Right atrium auricular region (tissue), 2 donors: Measurements from ENCODE around the gene BBOX1. TPM values are rescaled to one million over a fixed set of nuclear protein-coding genes. Genes with fewer than 3 reads are reported as not detected.

Experiments
- DNase-seq: peaks from one replicate; pipeline ENCODE4 v3.0.0-alpha.2; 2019; ENCODE audit warnings: low spot score
- H3K27ac ChIP-seq, 2 donors: fragments of 200-600 bp; sonication (generic); 1 replicate in 1 of 2; 2 replicates in 1 of 2; pipeline ENCODE4 v1.5.1; 2016 to 2019
- H3K27me3 ChIP-seq, 2 donors: fragments of 200-600 bp; sonication (generic); one replicate each; pipeline versions ENCODE4 v1.5.1 to v1.6.0; 2017 to 2019
- H3K36me3 ChIP-seq: fragments of 200-600 bp; sonication (generic); one replicate; pipeline ENCODE4 v1.5.1; 2016
- H3K4me1 ChIP-seq, 2 donors: fragments of 200-600 bp; sonication (generic); one replicate each; pipeline versions ENCODE4 v1.5.1 to v1.6.0; 2017 to 2019
- H3K4me3 ChIP-seq, 2 donors: fragments of 200-600 bp; sonication (generic); 1 replicate in 1 of 2; 2 replicates in 1 of 2; pipeline ENCODE4 v1.5.1; 2017 to 2019; ENCODE audit warnings: mild to moderate bottlenecking in 1 of 2, moderate library complexity in 1 of 2
- H3K9me3 ChIP-seq, 2 donors: fragments of 200-600 bp; sonication (generic); one replicate each; pipeline ENCODE4 v1.5.1; 2019
- total RNA-seq, 2 donors: library from RNA; depleted of rRNA; stranded (reverse); fragments of >200 nt; gene quantifications; one replicate each; pipeline ENCODE4 v1.1.0, GENCODE V29; 2016
- TF ChIP-seq, protein P1 (sequence below), 2 donors: fragments of 200-600 bp; sonication (generic); IDR thresholded peaks; one replicate each; pipeline ENCODE4 v1.5.1; 2019; ENCODE audit warnings: antibody characterized with exemption in 2 of 2

Gene BBOX1
- total RNA-seq, 2 donors from 2014 or later: not detected

DNA sequence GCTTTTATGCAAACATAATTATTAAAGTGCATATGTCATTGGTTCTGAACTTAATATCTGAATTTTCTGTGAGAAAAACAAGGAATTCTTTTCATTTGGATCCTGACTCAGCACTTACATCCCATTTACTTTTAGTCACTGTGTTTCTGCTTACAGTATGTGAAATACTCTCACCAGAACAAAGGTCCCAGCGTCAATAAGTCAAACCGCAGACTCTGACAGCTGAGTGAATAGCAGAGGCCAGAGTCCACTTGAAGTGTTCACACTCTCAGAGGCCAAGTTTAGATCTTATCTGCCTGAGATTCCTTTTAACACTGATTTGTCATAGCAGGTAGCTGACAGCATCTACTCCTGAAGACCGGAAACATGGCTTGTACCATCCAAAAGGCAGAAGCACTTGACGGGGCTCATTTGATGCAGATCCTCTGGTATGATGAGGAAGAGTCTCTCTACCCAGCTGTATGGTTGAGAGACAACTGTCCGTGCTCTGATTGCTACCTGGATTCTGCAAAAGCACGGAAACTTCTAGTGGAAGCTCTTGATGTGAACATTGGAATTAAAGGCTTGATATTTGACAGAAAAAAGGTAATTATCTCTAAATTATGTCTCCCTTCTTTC, 14.6 kb downstream of the BBOX1 start:
- H3K9me3 ChIP-seq: peaks cover 0 to 5% of the 10 kb centered on the region in 2 donors
- DNase-seq: no peak
- H3K36me3 ChIP-seq: no peaks in the 10 kb centered on the region
- H3K27ac ChIP-seq: no peak overlapping the region
- no peaks in the 10 kb centered on the region for H3K27me3 ChIP-seq
- TF ChIP-seq, protein P1, sequence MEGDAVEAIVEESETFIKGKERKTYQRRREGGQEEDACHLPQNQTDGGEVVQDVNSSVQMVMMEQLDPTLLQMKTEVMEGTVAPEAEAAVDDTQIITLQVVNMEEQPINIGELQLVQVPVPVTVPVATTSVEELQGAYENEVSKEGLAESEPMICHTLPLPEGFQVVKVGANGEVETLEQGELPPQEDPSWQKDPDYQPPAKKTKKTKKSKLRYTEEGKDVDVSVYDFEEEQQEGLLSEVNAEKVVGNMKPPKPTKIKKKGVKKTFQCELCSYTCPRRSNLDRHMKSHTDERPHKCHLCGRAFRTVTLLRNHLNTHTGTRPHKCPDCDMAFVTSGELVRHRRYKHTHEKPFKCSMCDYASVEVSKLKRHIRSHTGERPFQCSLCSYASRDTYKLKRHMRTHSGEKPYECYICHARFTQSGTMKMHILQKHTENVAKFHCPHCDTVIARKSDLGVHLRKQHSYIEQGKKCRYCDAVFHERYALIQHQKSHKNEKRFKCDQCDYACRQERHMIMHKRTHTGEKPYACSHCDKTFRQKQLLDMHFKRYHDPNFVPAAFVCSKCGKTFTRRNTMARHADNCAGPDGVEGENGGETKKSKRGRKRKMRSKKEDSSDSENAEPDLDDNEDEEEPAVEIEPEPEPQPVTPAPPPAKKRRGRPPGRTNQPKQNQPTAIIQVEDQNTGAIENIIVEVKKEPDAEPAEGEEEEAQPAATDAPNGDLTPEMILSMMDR (IDR thresholded peaks at IDR 0.05): no peak
- no peaks in the 10 kb centered on the region for H3K4me1 ChIP-seq
- H3K4me3 ChIP-seq: no peak overlapping the region

DNA sequence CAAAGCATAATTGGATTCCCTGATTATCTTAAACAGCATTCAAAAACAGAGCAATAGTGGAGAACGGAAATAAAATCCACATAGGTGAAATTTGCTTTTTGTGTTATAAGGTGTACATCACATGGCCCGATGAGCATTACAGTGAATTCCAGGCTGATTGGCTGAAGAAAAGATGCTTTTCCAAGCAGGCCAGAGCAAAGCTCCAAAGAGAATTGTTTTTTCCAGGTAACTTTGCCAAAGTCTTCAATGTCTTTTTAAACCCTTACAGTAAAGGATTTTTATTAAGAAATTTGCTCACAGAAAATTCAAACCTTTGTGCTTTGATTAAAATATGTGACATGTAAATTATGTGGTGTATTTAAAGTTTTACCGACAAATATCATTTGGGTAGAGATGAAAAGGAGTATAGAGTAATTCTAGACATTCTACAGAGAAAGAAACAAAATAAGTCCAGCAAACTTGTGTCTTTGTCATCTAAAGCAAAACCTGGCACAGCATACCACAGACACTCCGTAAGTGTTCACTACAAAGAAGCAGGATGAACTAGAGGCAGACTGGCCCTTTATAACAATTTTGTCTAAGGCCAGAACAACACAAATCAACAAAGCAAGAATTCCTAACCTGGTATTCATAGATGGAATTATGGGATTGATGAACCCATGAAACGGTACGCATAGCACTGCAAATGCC, 16.6 kb downstream of the BBOX1 start:
- DNase-seq: no peak
- Histone ChIP-seq H3K4me3 (no peak overlapping the region), H3K27ac (no peak overlapping the region), H3K36me3 (no peaks in the 10 kb centered on the region), H3K4me1 (no peaks in the 10 kb centered on the region), H3K9me3 (no peaks in the 10 kb centered on the region), H3K27me3 (no peaks in the 10 kb centered on the region)
- TF ChIP-seq, protein P1 (IDR thresholded peaks at IDR 0.05): no peak

DNA sequence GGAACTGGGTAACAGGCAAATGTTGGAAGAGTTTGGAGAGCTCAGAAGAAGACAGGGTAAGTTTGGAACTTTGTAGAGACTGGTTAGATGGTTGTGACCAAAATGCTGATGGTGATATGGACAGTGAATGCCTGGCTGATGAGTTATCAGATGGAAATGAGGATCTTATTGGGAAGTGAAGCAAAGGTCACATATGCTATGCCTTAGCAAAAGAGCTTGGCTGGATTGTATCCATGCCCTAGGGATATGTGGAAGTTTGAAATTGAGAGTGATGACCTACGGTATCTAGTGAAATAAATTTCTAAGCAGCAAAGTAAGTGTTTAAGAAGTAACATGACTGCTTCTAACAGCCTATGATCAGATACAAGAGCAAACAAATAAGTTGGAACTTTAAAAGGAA, 17.8 kb downstream of the BBOX1 start:
- no peak overlapping the region for H3K27ac ChIP-seq
- no peak for DNase-seq
- no peaks in the 10 kb centered on the region for H3K9me3 ChIP-seq
- no peak overlapping the region for H3K4me3 ChIP-seq
- no peaks in the 10 kb centered on the region for H3K27me3 ChIP-seq
- no peaks in the 10 kb centered on the region for H3K4me1 ChIP-seq
- TF ChIP-seq, protein P1 (IDR thresholded peaks at IDR 0.05): no peak
- H3K36me3 ChIP-seq: no peaks in the 10 kb centered on the region

DNA sequence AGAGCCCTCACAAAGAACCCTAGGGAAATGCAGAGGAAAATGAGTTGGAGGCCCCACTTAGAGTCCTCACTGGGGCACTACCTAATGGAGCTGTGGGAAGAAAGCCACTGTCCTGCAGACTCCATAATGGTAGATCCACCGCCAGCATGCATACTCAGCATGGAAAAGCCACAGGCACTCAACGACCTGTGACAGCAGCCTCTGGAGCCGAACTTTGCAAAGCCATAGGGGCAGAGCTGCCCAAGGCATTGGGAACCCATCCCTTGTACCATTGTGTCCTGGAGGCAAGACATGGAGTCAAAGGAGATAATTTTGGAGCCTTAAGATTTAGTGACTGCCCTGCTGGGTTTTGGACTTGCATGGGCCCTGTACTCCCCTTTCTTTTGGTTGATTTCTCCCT, 18.8 kb downstream of the BBOX1 start:
- DNase-seq: no peak
- no peaks in the 10 kb centered on the region for H3K27me3 ChIP-seq
- H3K27ac ChIP-seq: no peak overlapping the region
- H3K4me3 ChIP-seq: no peak overlapping the region
- no peaks in the 10 kb centered on the region for H3K36me3 ChIP-seq
- no peaks in the 10 kb centered on the region for H3K9me3 ChIP-seq
- TF ChIP-seq, protein P1 (IDR thresholded peaks at IDR 0.05): no peak
- no peaks in the 10 kb centered on the region for H3K4me1 ChIP-seq

DNA sequence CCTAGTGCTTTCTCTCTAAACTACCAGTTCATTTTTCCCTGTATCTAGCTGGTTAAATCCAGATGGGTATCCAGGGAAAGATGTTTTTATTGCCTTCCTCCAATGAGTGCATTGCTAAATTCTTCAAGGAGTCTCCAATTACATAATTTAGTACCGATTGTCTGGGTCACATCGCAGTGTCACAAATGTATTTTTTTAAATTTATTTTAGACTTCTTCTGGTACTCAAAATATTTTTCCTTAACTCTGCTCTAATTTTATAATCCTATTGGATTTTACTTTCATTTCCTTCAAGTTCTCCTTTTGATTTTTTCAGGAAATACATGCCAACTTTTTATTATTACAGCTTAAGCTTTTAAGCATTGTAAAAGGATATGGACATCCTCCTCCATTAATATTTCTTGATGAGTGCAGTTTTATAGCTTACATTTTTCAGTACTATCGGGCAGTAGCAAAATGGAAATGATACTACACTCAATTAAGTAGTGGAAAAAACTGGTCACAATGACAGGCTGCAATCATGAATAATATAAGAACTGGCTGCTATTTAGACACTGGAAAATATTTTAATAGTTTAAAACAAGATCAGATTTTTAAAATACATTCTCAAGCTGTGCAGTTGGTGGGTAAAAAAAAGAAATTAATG, 20.3 kb downstream of the BBOX1 start:
- H3K4me3 ChIP-seq: no peak overlapping the region
- TF ChIP-seq, protein P1 (IDR thresholded peaks at IDR 0.05): no peak
- no peak for DNase-seq
- H3K27ac ChIP-seq: no peak overlapping the region
- no peaks in the 10 kb centered on the region for H3K4me1 ChIP-seq
- H3K27me3 ChIP-seq: no peaks in the 10 kb centered on the region
- H3K36me3 ChIP-seq: no peaks in the 10 kb centered on the region
- no peaks in the 10 kb centered on the region for H3K9me3 ChIP-seq
